ENCODE measurements around the gene IGF2R.

GRCh38 chr6:159973951-159974350, 5.1 kb downstream of the IGF2R start:
- no peak for TF ChIP-seq EZH2 (IDR thresholded peaks at IDR 0.05; ENCODE audit: insufficient read depth, poor library complexity, severe bottlenecking)
- TF ChIP-seq EZH2phosphoT487 (IDR thresholded peaks at IDR 0.05; ENCODE audit: insufficient read depth, low read depth): 0 out of 2 replicates have a peak, but pooled peaks have one; percentile 44
